Measurements from ENCODE around the gene ARL5A. TPM values are rescaled to one million over a fixed set of nuclear protein-coding genes. Genes with fewer than 3 reads are reported as not detected.

ARL5A gene
- total and polyA plus RNA-seq, 2 experiments from 2014 or later = 12.5 to 22.7 TPM

- Histone ChIP-seq H3K4me2 (ENCODE audit: unreplicated experiment) (no peak overlapping the region), H3K9me2 (ENCODE audit: insufficient read depth) (no peaks in the 10 kb centered on the region), H3K27ac (no peak overlapping the region), H3K4me3 (no peak overlapping the region), H3K4me1 (ENCODE audit: insufficient read depth) (no peaks in the 10 kb centered on the region), H3K9ac (no peak overlapping the region), H3K79me2 (ENCODE audit: insufficient read depth) (no peaks in the 10 kb centered on the region), H3K27me3 (replicated peaks; ENCODE audit: insufficient read depth) (no peaks in the 10 kb centered on the region; the same call in 1 of the 2 replicates), H2AFZ (no peak overlapping the region), H4K20me1 (ENCODE audit: insufficient read depth) (no peaks in the 10 kb centered on the region), H3F3A (ENCODE audit: insufficient read depth) (no peaks in the 10 kb centered on the region), H3K9me3 (ENCODE audit: low read depth) (no peaks in the 10 kb centered on the region), H3K36me3 (ENCODE audit: low read depth) (no peaks in the 10 kb centered on the region)
- in situ Hi-C loops (cut with MboI) = no loop called here
- DNase-seq = no peak
- 61 to 69% methylated on average over 5 of the region's 5 CpGs for WGBS, 2 experiments (ENCODE audit: low coverage in 1 of 2, low lambda C conversion rate in 2 of 2, missing lambda C conversion rate in 2 of 2)
- TF ChIP-seq EZH2phosphoT487 (IDR thresholded peaks at IDR 0.05; ENCODE audit: insufficient read depth, low read depth) (no peak), EZH2 (IDR thresholded peaks at IDR 0.05; ENCODE audit: insufficient read depth, poor library complexity, severe bottlenecking) (no peak)
Measured at GRCh38 chr2:151862700-151863099, 34.5 kb upstream of the ARL5A start.

GRCh38 chr2:151861174-151861573 is 33.0 kb upstream of the ARL5A start:
- Histone ChIP-seq H4K20me1 (ENCODE audit: insufficient read depth) (no peaks in the 10 kb centered on the region), H3K4me1 (ENCODE audit: insufficient read depth) (no peaks in the 10 kb centered on the region), H3K9me2 (ENCODE audit: insufficient read depth) (no peaks in the 10 kb centered on the region), H2AFZ (no peak overlapping the region), H3K9ac (no peak overlapping the region), H3F3A (ENCODE audit: insufficient read depth) (no peaks in the 10 kb centered on the region), H3K27ac (no peak overlapping the region), H3K4me2 (ENCODE audit: unreplicated experiment) (no peak overlapping the region), H3K36me3 (ENCODE audit: low read depth) (no peaks in the 10 kb centered on the region), H3K79me2 (ENCODE audit: insufficient read depth) (no peaks in the 10 kb centered on the region), H3K9me3 (ENCODE audit: low read depth) (no peaks in the 10 kb centered on the region), H3K27me3 (replicated peaks; ENCODE audit: insufficient read depth) (no peaks in the 10 kb centered on the region; the same call in 1 of the 2 replicates), H3K4me3 (no peak overlapping the region)
- 68 to 72% methylated on average over 4 of the region's 4 CpGs for WGBS, 2 experiments (ENCODE audit: low coverage in 1 of 2, low lambda C conversion rate in 2 of 2, missing lambda C conversion rate in 2 of 2)
- in situ Hi-C loops (cut with MboI) = no loop called here
- TF ChIP-seq EZH2 (IDR thresholded peaks at IDR 0.05; ENCODE audit: insufficient read depth, poor library complexity, severe bottlenecking) (no peak), EZH2phosphoT487 (IDR thresholded peaks at IDR 0.05; ENCODE audit: insufficient read depth, low read depth) (no peak)
- DNase-seq = no peak

- Histone ChIP-seq H3K9me2 (ENCODE audit: insufficient read depth) (no peaks in the 10 kb centered on the region), H3K4me1 (ENCODE audit: insufficient read depth) (no peaks in the 10 kb centered on the region), H3K27me3 (replicated peaks; ENCODE audit: insufficient read depth) (no peaks in the 10 kb centered on the region; the same call in 1 of the 2 replicates), H3K9ac (no peak overlapping the region), H3K79me2 (ENCODE audit: insufficient read depth) (no peaks in the 10 kb centered on the region), H2AFZ (no peak overlapping the region), H3K36me3 (ENCODE audit: low read depth) (no peaks in the 10 kb centered on the region), H3F3A (ENCODE audit: insufficient read depth) (no peaks in the 10 kb centered on the region), H3K9me3 (ENCODE audit: low read depth) (no peaks in the 10 kb centered on the region), H3K4me2 (ENCODE audit: unreplicated experiment) (no peak overlapping the region), H3K4me3 (no peak overlapping the region), H4K20me1 (ENCODE audit: insufficient read depth) (no peaks in the 10 kb centered on the region), H3K27ac (no peak overlapping the region)
- in situ Hi-C loops (cut with MboI) = no loop called here
- WGBS, 2 experiments (ENCODE audit: low coverage in 1 of 2, low lambda C conversion rate in 2 of 2, missing lambda C conversion rate in 2 of 2) = 64 to 68% methylated on average over 5 of the region's 5 CpGs
- TF ChIP-seq EZH2 (IDR thresholded peaks at IDR 0.05; ENCODE audit: insufficient read depth, poor library complexity, severe bottlenecking) (no peak), EZH2phosphoT487 (IDR thresholded peaks at IDR 0.05; ENCODE audit: insufficient read depth, low read depth) (no peak)
- no peak for DNase-seq
Measured at GRCh38 chr2:151860613-151861146, 32.5 kb upstream of the ARL5A start.

GRCh38 chr2:151860210-151860609 is 32.0 kb upstream of the ARL5A start:
- TF ChIP-seq EZH2phosphoT487 (IDR thresholded peaks at IDR 0.05; ENCODE audit: insufficient read depth, low read depth) (no peak), EZH2 (IDR thresholded peaks at IDR 0.05; ENCODE audit: insufficient read depth, poor library complexity, severe bottlenecking) (no peak)
- no peak overlapping the region for H3K4me3 ChIP-seq
- no peaks in the 10 kb centered on the region for H3F3A ChIP-seq (ENCODE audit: insufficient read depth)
- H3K9me2 ChIP-seq (ENCODE audit: insufficient read depth) = no peaks in the 10 kb centered on the region
- H3K4me1 ChIP-seq (ENCODE audit: insufficient read depth) = no peaks in the 10 kb centered on the region
- no peak for DNase-seq
- H3K27ac ChIP-seq = no peak overlapping the region
- no peaks in the 10 kb centered on the region for H4K20me1 ChIP-seq (ENCODE audit: insufficient read depth)
- no peak overlapping the region for H3K9ac ChIP-seq
- H3K9me3 ChIP-seq (ENCODE audit: low read depth) = no peaks in the 10 kb centered on the region
- H2AFZ ChIP-seq = no peak overlapping the region
- WGBS, 2 experiments (ENCODE audit: low coverage in 1 of 2, low lambda C conversion rate in 2 of 2, missing lambda C conversion rate in 2 of 2) = 13 to 24% methylated on average over 4 of the region's 4 CpGs
- no peaks in the 10 kb centered on the region for H3K79me2 ChIP-seq (ENCODE audit: insufficient read depth)
- no peak overlapping the region for H3K4me2 ChIP-seq (ENCODE audit: unreplicated experiment)
- H3K36me3 ChIP-seq (ENCODE audit: low read depth) = no peaks in the 10 kb centered on the region
- in situ Hi-C loops (cut with MboI) = no loop called here
- no peaks in the 10 kb centered on the region; the same call in 1 of the 2 replicates for H3K27me3 ChIP-seq (replicated peaks; ENCODE audit: insufficient read depth)

GRCh38 chr2:151857650-151858049 is 29.4 kb upstream of the ARL5A start:
- H3K9me3 ChIP-seq (ENCODE audit: low read depth) = no peaks in the 10 kb centered on the region
- in situ Hi-C loops (cut with MboI) = no loop called here

More at GRCh38 chr2:151857650-151858049, 29.4 kb upstream of the ARL5A start:
- Histone ChIP-seq H3K27ac (no peak overlapping the region), H3K79me2 (ENCODE audit: insufficient read depth) (no peaks in the 10 kb centered on the region), H3K4me2 (ENCODE audit: unreplicated experiment) (no peak overlapping the region), H3K4me3 (no peak overlapping the region), H3F3A (ENCODE audit: insufficient read depth) (no peaks in the 10 kb centered on the region), H3K27me3 (replicated peaks; ENCODE audit: insufficient read depth) (no peaks in the 10 kb centered on the region), H3K9me2 (ENCODE audit: insufficient read depth) (no peaks in the 10 kb centered on the region), H2AFZ (no peak overlapping the region), H4K20me1 (ENCODE audit: insufficient read depth) (no peaks in the 10 kb centered on the region; the same call in 1 of the 2 replicates), H3K9ac (no peak overlapping the region), H3K36me3 (ENCODE audit: low read depth) (no peaks in the 10 kb centered on the region), H3K4me1 (ENCODE audit: insufficient read depth) (no peaks in the 10 kb centered on the region)
- DNase-seq = no peak
- TF ChIP-seq EZH2 (IDR thresholded peaks at IDR 0.05; ENCODE audit: insufficient read depth, poor library complexity, severe bottlenecking) = no peak
- no peak for TF ChIP-seq EZH2phosphoT487 (IDR thresholded peaks at IDR 0.05; ENCODE audit: insufficient read depth, low read depth)
